H4 (cell line): Measurements from ENCODE around the gene FRMPD1. TPM values are rescaled to one million over a fixed set of nuclear protein-coding genes. Genes with fewer than 3 reads are reported as not detected.
"Not testable (repeated sequence)": the region's sequence is repeated elsewhere in the genome, so short reads cannot be mapped to it uniquely, and the experiment has no call there.

Experiments used
- DNase-seq: peaks from one replicate; pipeline ENCODE4 v3.0.0-alpha.2; 2015; ENCODE audit warnings: low spot score
- total RNA-seq: library from RNA; depleted of rRNA; stranded (reverse); fragments of >200 nt; shearing (Covaris generic); gene quantifications from 2 replicates; pipeline ENCODE4 v1.2.3, GENCODE V29; 2014

FRMPD1 gene
- total RNA-seq, 1 experiment from 2014 or later: not detected

DNA sequence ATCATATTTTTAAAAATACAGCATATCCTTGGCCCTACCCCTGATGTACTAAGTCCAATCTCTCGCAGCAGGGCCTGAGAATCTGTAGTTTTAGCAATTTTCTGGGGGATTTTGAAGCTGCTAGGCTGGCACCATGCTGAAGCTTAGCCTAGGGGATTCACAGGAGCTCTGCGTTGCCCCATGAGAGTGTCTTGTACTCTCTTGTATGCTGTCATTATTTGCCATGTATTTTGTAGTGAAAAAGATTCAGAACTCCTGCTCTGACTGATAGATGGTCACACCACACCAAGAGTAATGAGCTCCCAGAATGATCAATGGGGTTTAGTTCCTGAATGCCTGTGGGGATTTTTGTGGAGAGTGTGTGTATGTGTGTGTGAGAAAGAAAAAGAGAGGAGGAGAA lies 82.2 kb downstream of the FRMPD1 start:
- no peak for DNase-seq

DNA sequence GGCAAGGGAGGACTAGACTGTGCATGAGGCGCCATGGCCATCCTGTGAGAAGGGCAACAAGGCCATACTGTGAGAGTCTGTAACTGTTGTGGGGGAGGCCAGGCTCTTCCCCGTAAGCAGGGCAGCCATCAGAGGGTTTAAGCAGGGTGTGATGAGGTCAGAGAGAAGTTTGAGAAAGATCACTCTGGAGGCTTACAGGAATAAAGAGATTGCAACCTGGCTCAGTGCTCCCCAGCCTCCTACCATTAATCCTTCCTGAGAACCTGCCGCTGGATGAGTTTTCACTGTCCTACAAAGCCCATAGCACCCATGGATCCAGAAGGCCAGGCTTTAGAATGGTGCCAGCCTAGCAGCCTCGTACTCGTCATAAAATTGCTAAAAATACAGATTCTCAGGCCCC lies 88.5 kb downstream of the FRMPD1 start:
- no peak for DNase-seq

DNA sequence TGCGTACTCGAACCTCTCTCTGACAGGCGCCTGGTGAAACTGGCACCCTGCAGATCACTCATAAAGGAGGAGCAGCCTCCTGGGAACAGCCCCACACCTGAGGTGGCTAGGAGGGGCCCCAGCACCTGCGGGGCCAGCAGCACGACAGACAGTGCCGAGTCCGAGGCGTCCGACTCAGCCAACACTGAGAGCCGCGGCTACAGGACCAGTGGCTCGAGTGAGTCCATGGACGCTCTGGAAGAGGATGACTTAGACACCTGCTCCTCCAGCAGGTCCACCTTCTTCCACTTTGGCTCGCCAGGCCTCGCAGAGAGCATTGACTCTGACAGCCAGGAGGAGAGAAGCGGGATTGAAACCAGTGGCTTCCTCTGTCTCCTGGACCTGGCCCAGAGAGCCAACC lies 89.4 kb downstream of the FRMPD1 start:
- no peak for DNase-seq

DNA sequence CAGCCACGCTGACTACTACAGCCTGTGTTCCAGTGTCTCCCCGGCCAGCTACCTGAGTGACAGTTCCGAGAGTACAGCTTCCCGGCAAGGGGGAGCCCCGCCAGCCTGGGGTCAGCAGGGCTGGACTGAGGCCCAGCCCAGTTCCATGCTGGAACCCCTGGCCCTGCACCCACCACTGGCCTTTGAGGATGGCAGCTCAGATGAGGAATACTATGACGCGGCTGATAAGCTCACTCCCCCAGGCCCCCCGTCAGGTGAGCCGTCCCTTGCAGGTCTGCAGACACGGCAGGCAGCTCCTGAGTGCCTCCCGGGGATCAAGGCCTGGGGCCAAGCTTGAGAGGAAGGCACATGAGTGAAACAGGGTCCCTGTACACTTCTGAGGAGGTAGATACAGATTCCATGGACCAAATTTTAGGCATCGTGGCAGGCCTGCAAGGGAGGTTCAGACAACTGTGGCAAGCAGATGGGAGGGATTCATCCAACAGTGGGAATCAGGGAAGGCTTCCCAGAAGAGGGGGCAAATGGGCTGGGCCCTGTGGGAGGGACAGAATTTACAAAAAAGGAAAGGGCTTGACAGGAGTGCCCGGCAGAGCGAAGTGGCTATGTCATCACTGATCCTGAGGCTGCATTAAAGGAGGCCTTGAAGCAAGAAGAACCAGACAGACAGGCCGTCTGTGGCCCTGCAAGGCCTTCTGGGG lies 90.0 kb downstream of the FRMPD1 start:
- DNase-seq: no peak

DNA sequence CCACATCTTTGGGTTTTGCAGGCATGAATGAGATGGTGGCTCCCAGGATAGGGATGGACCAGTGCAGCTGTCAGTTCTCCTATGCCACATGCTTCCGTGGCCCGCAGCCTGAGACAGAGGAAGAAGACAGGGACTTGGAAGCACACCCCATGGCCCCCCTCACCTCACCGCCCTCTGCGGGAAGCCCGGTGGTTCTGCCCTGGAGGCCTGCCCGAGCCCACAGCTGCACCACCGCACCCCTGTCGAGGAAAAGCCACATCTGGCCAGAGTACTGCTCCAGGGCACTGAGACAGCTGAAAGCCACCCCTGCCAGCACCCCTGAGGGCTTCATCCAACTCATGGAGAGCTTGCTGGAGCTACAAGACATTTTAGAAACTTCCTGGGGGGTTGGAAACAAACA lies 95.2 kb downstream of the FRMPD1 start:
- DNase-seq: no peak

DNA sequence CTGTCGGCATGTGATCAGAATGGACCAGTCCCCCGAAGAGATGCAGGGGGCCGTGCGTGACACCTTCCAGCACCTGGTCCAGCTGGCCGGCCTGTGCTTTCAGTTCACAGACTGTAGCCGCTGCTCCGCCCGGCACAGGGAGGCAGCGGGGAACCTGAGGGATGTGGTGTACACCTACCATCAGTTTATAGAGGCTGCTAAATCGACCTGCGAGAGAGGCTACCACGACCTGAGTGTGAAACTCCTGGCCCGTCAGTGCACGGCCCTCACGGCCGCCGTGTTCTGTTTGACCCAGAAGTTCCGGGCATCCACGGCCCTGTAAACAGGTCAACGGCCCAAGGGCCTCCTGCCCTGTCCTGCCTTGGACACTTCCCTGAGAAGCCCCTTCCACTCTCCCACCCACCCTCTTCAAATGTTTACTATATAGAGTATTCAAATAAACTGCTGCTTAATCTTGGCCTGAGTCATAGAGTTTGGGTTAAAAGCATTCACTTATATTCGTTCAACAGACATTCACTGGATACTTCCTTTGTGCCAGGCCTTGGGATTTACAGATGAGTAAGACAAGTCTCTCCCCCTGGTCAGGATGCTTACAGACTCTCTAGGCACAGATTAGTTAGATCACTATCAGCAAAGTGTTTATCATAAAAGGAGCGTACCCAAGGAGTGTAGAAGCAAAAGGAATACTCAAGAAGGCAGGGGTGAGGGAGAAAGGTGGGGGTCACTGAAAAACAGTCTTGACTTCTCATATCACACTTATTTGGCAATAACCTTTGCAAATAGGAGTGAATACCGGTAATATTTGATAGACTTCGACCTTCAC lies 95.9 kb downstream of the FRMPD1 start:
- DNase-seq: peak; percentile 68

DNA sequence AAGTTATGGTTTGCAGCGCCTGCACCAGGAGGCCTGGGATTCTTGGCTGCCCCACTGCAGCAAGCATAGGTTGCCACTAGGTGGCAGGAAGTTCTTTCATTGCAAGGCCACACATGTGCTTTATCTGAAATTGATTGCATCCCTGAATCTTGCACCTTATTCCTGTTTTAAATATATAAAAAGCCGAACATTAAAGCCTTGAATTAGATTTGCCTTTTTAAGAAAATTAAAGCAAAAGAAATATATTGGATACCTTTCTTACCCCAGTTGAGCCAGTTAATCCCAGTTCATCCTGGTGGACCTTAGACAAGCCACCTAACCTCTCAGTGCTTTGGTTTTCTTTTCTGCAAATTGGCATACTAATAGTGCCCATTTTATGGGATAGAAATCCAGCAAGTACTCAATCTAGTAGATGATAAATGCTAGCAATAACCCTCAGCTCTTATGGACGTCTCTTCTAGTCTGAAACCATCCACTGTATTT lies 96.6 kb downstream of the FRMPD1 start:
- peak; percentile 75 for DNase-seq

DNA sequence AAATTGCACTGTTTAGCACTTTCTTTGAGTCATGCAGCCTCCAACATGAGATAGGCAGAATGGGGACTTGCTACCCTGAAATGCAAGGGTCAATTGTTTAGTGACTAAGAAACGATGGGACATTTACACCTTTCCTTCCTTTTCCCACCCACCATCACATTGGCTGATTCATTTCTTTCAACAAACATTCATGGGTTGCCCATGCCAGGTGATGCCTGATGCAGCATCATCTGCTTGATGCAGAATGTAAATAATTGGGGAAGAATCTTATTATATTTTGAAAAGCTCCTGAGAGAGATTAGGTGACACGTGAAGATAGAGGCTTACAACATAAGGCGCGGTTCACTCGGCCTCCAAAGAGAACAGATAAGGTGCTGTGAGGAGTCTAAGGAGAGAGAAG lies 98.4 kb downstream of the FRMPD1 start:
- no peak for DNase-seq

DNA sequence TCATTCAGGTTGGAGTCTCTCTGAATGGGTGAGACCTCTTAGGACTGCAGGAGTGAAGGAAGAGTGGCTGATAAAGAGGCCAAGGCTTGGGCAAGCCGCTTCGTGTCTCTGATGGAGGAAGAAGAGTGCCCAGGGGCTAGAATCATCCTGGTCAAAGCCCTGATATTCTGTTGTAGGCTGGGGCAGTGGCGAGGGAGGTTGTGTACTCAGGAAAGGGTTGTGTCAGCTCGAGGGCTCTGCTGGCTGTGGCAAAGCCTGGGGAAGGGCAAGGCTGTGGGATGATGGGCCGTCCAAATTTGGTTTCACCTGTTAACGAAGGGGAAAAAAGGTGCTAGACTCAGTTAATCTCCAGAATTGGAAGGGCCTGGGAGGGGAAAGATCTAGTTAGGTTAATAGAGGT lies 100.4 kb downstream of the FRMPD1 start:
- no peak for DNase-seq

DNA sequence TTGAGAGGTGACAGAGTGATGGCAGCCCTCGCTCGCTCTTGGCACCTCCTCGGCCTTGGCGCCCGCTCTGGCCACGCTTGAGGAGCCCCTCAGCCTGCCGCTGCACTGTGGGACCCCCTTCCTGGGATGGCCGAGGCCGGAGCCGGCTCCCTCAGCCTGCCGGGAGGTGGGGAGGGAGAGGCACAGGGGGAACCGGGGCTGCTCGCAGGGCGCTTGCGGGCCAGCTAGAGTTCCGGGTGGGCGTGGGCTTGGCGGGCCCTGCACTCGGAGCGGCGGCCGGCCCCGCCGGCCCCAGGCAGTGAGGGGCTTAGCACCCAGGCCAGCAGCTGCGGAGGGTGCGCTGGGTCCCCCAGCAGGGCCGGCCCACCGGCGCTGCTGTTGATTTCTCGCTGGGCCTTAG lies 101.0 kb downstream of the FRMPD1 start:
- not testable (repeated sequence) for DNase-seq

DNA sequence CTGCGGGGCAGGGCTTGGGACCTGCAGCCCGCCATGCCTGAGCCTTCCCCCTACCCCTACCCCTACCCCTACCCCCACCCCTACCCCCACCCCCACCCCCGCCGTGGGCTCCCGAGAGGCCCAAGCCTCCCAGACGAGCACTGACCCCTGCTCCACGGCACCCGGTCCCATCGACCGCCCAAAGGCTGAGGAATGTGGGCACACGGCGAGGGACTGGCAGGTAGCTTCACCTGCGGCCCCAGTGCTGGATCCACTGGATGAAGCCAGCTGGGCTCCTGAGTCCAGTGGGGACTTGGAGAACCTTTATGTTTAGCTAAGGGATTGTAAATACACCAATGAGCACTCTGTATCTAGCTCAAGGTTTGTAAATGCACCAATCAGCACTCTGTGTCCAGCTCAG lies 101.4 kb downstream of the FRMPD1 start:
- DNase-seq: not testable (repeated sequence)

DNA sequence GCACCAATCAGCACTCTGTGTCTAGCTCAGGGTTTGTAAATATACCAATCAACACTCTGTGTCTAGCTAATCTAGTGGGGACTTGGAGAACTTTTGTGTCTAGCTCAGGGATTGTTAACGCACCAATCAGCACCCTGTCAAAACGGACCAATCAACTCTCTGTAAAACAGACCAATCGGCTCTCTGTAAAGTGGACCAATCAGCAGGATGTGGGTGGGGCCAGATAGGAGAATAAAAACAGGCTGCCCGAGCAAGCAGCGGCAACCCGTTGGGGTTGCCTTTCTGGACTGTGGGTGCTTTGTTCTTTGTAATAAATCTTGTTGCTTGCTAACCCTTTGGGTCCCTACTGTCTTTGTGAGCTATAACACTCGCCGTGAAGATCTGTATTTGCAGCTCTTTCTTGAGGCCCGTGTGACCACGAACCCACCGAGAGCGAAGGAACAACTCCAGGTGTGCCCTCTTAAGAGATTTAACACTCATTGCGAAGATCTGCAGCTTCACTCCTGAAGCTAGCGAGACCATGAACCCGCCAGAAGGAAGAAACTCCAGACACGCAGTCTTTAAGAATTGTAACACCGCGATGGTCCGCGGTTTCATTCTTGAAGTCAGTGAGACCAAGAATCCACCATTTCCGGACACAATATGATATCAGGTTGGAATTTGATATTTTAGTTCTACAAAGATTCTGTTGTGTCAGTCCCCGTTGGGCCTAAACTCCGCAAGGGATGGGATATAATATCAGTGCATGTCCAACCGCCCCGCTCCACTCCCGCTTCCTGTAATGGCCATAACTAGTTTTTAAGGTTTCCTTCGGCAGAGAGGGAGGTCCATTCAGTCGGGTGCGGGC lies 102.1 kb downstream of the FRMPD1 start:
- no peak for DNase-seq

DNA sequence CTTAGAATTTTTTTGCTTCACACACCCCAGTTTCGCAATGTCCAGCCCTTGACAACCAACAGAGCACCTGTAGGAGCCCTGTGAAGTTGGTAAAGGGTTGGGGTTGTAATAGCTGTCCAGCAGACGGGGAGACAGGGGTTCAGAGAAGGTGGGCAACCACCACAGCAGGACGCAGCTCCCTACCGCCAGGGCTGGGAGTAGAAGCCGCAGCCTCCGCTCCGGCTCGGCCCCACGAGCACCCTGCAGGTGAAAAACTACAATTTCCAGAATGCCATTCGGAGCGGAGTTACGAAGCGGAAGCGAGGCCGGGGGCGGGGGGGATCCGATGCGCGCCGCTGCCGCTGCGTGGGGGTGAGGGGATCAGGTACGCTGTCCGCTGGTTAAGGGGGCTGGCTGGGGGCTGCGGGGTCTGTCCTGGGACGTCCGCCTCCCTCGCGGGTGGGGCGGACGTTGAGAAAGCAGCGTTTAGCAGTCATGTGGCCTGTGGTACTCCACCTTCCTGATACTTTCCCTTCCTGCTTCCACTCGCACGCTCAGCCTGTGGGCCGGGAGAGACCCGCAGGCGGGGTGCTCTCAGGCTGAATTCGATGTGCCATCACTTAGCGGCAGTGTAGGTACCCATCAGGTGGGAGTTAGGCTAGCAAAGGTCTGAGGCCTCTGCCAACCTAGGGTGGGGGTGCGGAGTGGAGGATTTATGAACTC lies 102.9 kb downstream of the FRMPD1 start, which contains the start of gene TRMT10B:
Gene TRMT10B (plus strand): TSS at position 317 of the 702 bp plus-strand sequence. CDS start 8,127 bp downstream, outside the sequence.
- peak; percentile 73 for DNase-seq

DNA sequence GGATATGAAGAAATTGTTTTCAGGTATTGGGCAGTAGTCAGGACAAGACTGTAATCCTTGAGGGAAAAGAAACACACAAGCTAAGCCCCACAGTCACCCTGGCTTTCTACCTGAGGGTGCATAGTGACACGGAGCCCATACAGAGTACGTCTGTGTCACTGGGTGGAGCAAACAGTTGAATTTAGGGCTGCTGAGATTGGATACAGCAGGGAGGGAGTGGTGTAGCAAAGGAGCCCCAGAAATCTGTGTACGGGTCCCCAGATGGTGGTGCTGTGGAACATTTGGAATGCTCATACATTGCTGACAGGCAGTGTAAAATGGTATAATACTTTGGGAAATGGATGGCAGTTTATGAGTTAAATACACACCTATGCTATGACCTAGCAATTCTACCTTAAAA lies 108.0 kb downstream of the FRMPD1 start:
- DNase-seq: no peak

DNA sequence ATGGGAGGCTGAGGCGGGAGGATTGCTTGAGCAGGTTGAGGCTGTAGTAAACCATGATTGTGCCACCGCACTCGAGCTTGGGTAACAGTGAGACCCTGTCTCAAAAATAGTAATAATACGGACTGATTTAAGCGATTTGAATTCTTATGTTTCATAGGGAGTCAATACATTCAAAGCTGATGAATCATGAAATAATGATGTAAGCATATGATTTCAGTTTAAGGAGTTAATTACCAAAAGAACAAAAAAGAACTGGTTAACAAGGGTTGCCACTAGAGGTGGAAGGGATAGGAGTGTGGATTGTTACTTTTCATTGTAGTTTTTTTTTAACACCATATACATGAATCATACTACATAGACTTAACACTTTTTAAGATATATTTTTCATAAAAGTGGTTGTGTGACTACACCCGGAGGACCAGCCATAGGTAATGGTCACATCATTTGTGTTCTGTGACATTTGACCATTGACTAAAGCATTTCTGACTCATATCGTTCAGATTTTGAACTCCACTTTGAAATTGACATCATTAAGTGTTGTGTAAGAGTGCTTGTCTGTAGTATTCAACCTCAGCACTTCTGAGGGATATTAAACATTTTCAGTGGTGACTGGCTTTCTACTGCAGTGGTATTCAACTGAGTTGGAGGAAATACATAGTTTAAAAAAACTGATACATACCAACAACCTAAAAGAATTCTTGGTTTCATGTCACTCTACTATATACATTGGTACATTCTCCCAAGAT lies 109.8 kb downstream of the FRMPD1 start:
- DNase-seq: no peak

DNA sequence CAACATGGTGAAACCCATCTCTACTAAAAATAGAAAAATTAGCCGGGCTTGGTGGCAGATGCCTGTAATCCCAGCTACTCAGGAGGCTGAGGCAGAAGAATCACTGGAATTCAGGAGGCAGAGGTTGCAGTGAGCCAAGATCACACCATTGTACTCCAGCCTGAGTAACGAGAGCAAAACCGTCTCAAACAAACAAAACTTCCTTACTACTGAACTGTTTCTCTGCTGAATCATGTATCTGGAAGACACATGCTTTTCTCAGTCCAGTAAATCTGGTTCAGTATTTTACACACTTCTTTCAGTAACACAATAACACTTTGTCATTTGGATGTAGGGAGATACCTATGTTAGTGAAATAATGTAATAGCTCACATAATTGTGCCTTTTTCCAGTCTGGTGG lies 110.8 kb downstream of the FRMPD1 start:
- no peak for DNase-seq

DNA sequence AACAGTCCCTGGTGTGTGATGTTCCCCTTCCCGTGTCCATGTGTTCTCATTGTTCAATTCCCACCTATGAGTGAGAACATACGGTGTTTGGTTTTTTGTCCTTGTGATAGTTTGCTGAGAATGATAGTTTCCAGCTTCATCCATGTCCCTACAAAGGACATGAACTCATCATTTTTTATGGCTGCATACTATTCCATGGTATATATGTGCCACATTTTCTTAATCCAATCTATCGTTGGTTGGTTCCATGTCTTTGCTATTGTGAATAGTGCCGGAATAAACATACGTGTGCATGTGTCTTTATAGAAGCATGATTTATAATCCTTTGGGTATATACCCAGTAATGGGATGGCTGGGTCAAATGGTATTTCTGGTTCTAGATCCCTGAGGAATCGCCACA lies 114.5 kb downstream of the FRMPD1 start:
- DNase-seq: not testable (repeated sequence)

DNA sequence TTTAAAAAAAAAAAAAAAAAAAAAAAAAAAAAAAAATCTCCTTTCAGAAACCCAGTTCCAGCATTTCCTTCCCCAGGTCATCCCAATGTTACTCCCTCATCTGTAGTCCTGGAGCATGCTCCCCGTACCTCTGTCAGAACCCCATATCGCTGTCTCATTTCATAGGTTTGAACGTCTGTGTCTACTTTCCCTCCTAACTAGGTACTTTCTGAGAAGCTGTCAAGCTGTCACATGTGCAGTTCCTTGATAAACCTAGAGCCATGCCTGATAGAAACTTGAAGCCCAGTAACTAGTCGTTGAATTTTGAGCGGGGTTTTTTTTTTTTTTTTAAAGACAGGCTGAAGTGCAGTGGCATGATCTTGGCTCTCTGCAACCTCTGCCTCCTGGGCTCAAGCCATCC lies 118.6 kb downstream of the FRMPD1 start:
- no peak for DNase-seq

DNA sequence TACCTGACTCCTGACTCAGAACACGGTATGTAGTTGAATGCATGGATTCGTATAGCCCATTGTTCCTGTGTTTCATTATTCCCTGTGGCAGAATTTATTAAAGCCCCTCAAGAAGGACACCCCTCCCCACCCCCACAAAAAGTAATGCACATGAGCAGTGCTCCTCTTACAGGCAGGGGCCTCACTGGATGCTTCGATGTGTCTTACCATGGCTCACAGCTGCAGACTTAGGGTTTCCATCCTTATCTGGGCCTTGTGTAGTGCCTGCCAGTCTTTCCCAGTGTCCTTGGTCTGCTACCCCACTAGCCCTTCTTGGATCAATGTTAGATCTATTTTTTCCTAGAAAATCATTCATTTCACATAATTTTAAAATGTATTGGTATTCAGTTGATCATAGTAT lies 119.2 kb downstream of the FRMPD1 start:
- no peak for DNase-seq

DNA sequence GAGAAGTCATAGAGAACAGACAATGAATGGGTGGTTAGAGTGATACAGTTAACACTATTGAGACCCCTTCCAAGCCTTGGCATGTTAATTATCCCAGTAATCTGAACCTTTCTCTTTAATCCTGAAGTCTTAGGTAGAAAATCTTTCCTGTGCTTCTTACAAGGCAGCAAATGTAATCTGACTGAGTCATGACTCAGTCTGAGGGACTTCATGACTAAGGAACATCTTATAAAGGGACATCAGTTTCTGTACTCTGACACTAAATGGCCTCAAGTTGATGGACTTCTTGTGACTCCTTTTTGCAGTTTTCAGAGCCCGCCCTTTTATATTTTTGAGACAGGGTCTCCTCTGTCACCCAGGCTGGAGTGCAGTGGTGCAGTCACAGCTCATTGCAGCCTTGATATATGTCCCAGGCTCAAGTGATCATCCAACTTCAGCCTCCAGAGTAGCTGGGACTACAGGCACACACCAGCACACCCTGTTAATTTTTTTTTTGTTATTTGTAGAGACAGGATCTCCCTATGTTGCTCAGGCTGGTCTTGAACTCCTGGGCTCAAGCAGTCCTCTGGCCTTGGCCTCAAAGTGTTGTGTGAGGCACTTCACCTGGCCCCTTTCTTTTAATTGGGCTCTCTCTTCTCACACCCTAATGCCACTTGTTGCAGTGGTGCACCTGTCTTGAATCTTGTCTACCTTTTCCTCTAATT lies 124.6 kb downstream of the FRMPD1 start:
- no peak for DNase-seq
